AG04449 (cell line): ENCODE measurements around the gene EMC9.

ENCODE experiments used
- CTCF ChIA-PET: fragments of 350-600 bp; formaldehyde crosslinking; extraction: SDS; loops from one replicate; lab custom pipeline; 2021; ENCODE audit warnings: antibody characterized with exemption; lab: Yijun Ruan, JAX
- POLR2A ChIA-PET: fragments of 400-600, 350-600 bp; formaldehyde crosslinking; extraction: SDS; loops from one replicate; lab custom pipeline; 2020; ENCODE audit warnings: antibody characterized with exemption, inconsistent platforms; lab: Yijun Ruan, JAX
- DNase-seq: peaks from one replicate; pipeline ENCODE4 v3.0.0-alpha.2; 2010; ENCODE audit warnings: low read depth, low spot score
- H3K4me3 ChIP-seq: 2 replicates; pipeline ENCODE4 v1.5.1; 2011; ENCODE audit warnings: low read depth, mild to moderate bottlenecking, control low read depth, low read length
- TF ChIP-seq, protein P1 (sequence below): IDR thresholded peaks from one replicate; pipeline ENCODE4 v1.5.1; 2011; ENCODE audit warnings: mild to moderate bottlenecking, moderate library complexity, low read length, control low read depth, inconsistent platforms; ENCODE audit not compliant: insufficient read depth; ENCODE audit errors: missing control alignments

The EMC9 gene

DNA sequence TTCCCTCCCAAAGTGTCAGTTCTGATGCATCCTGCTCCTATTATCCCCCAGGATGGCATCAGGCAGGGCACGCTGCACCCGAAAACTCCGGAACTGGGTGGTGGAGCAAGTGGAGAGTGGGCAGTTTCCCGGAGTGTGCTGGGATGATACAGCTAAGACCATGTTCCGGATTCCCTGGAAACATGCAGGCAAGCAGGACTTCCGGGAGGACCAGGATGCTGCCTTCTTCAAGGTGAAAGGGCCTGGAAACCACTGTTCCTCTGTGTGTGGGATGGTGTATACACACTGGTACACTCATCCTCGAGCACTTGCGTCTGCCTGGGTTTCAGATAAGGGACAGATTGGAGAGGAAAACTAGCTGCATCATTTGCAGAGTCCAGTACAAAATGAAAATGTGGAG, 20.7 kb upstream of the EMC9 start:
- H3K4me3 ChIP-seq = peak overlapping the region; percentile 93
- ChIA-PET CTCF (interaction anchor here (1.1 to 6.9 kb wide), 18 partner anchors 8 to 147 kb away, joined by 3 to 165 read pairs (median 17); partner anchors contain the start of genes DCAF11, DHRS1, EMC9 and IPO4), POLR2A (interaction anchor here (0.7 to 2.7 kb wide), 9 partner anchors 8 to 80 kb away, joined by 3 to 9 read pairs (median 5); partner anchors contain the start of genes DCAF11, IPO4, NRL and PSME2)
- TF ChIP-seq, protein P1, sequence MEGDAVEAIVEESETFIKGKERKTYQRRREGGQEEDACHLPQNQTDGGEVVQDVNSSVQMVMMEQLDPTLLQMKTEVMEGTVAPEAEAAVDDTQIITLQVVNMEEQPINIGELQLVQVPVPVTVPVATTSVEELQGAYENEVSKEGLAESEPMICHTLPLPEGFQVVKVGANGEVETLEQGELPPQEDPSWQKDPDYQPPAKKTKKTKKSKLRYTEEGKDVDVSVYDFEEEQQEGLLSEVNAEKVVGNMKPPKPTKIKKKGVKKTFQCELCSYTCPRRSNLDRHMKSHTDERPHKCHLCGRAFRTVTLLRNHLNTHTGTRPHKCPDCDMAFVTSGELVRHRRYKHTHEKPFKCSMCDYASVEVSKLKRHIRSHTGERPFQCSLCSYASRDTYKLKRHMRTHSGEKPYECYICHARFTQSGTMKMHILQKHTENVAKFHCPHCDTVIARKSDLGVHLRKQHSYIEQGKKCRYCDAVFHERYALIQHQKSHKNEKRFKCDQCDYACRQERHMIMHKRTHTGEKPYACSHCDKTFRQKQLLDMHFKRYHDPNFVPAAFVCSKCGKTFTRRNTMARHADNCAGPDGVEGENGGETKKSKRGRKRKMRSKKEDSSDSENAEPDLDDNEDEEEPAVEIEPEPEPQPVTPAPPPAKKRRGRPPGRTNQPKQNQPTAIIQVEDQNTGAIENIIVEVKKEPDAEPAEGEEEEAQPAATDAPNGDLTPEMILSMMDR = no peak
- no peak for DNase-seq

DNA sequence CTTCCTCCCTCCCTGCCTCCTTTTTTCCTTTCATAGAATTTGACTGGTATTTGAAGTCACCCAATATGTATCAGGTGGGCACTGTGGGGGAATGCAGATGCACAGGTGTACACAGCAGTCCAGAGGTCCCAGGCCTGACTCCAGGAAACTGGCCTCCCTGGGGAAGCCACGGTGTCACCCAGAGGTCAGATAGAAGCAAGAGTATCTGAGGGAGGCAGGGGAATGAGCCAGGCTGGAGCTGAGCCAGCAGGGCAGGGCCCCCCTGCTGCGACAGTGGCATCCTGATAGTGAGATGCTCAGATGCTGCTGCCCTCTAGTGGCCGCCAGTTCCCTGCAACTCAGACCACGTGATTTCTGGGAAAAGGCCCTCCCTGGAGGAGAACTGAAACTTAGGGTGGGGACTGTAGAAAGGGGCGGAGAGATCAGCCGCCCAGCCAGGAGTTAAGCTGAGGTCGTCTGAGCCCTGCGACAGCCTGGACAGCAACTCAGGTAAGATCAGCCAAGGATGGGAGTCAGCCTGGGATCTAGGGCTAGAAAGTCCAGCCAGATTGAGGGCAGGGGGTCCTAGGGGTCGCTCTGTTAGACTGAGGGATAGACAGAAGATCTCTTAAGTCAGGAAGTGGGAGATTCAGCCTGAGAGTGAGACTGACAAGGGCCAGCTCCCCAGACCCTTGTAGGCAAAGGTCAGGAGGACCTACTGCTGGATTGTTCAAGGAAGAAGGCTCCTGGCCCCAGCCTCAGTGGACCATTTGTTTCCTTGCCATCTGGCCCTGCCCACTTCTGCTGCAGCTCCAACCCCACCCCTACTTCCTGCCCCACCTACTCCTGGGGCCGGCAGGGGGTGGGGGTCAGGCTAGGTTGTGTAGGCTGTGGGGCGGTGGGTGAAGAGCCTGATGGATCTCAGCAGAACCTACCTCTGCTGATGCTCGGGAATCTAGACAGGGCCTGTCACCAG, 19.7 kb upstream of the EMC9 start, which contains the start of gene IRF9:
Gene IRF9 (plus strand): TSS at position 416 of the 955 bp plus-strand sequence. CDS start 880 bp downstream, outside the sequence.
- TF ChIP-seq, protein P1 = peak; percentile 98
- peak; percentile 72 for DNase-seq
- ChIA-PET POLR2A (interaction anchor here (0.6 to 2.7 kb wide), 11 partner anchors 9 to 81 kb away, joined by 3 to 13 read pairs (median 5); partner anchors contain the start of genes DCAF11, EMC9, NRL and PCK2), CTCF (interaction anchor here (0.6 to 6.9 kb wide), 39 partner anchors 9 to 147 kb away, joined by 3 to 165 read pairs (median 4); partner anchors contain the start of genes CIDEB, DCAF11, DHRS1 and EMC9)
- peak within 1 kb of the TSS; percentile 93 for H3K4me3 ChIP-seq

DNA sequence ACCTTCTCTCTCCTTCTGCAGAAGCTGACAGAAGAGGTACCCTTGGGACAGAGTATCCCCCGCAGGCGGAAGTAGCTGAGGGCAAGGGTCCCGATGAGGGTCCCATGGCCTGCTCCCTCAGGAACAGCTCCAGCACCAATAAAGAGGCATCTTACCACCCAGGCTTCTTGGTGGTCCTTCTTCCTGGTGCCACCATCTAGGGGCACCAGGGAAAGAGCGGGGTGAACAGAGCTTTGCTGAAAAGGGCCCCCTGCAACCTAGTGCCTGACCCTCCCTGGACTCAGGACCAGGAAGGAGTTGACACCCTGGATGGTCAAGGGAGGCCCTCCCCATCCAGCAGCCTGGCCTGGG, 19.1 kb upstream of the EMC9 start:
- POLR2A ChIA-PET = interaction anchor here (1.6 to 2.7 kb wide), 4 partner anchors 9 to 66 kb away, joined by 5 to 13 read pairs (median 8); partner anchors contain the start of genes EMC9, PCK2, PSME2 and RNF31
- H3K4me3 ChIP-seq = no peak overlapping the region
- DNase-seq = no peak
- CTCF ChIA-PET = interaction anchor here (0.8 to 6.9 kb wide), 24 partner anchors 9 to 137 kb away, joined by 3 to 165 read pairs (median 12); partner anchors contain the start of genes DCAF11, DHRS1, EMC9 and IPO4
- TF ChIP-seq, protein P1 = no peak

DNA sequence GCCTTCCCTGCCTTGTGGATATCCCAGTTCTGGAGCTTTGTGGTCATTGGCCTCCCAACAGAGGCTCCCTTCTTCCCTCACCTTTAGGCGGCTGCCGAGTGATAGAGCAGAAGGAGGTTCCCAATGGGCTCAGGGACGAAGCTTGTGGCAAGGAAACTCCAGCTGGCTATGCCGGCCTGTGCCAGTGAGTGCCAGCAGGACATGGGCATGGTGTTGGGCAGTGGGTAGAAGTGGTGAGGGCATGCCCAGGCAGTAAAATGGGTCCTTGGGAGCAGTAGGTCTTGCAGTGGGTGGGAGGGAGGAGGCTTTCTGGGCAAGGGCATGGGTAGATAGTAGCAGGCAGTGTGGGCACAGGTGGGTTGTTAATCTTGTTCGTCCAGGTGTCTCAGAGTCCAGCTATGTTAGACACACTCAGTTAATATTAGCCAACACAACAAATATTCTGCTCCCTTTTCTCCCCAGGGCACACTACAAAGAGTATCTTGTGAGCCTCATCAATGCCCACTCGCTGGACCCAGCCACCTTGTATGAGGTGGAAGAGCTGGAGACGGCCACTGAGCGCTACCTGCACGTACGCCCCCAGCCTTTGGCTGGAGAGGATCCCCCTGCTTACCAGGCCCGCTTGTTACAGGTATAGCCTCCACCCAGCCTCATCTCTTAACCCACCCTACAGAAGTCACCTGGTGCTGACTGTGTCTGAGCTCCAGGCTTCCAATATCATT, 18.5 kb upstream of the EMC9 start:
- TF ChIP-seq, protein P1 = no peak
- DNase-seq = no peak
- ChIA-PET POLR2A (interaction anchor here (1.1 to 2.7 kb wide), 5 partner anchors 9 to 66 kb away, joined by 4 to 13 read pairs (median 8); partner anchors contain the start of genes EMC9, PCK2, PSME2 and RNF31), CTCF (interaction anchor here (0.7 to 6.9 kb wide), 22 partner anchors 10 to 148 kb away, joined by 3 to 165 read pairs (median 15); partner anchors contain the start of genes CIDEB, DCAF11, DHRS1 and EMC9)
- no peak overlapping the region for H3K4me3 ChIP-seq

DNA sequence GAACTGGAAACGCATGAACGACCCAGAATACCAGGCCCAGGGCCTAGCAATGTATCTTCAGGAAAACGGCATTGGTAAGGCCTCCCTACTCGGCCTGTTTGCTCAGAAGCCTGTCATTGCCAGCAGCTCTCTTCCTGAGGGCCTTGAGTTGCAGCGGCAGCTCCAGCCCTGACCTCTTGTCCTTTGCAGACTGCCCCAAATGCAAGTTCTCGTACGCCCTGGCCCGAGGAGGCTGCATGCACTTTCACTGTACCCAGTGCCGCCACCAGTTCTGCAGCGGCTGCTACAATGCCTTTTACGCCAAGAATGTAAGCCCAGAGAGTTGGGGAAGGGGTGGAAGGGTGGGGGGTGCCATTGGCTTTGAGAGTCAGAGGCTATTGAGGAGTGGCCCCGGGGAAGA, 15.9 kb upstream of the EMC9 start:
- TF ChIP-seq, protein P1 = no peak
- POLR2A ChIA-PET = no interaction called here
- H3K4me3 ChIP-seq = no peak overlapping the region
- CTCF ChIA-PET = interaction anchor here (1.2 to 6.9 kb wide), 4 partner anchors 8 to 151 kb away, joined by 3 to 165 read pairs (median 4); partner anchors contain the start of genes CIDEB, PSME2 and RNF31
- no peak for DNase-seq
